Activated gamma-delta T cell treated with anti-CD3 and anti-CD28 coated beads, Interleukin-2, amount 50 U/mL, for 16 hours (primary cell): ENCODE measurements around the gene ATF7IP.
"Not testable (repeated sequence)": the region's sequence is repeated elsewhere in the genome, so short reads cannot be mapped to it uniquely, and the experiment has no call there.

Experiments
- DNase-seq: peaks from one replicate; pipeline ENCODE4 v3.0.0-alpha.2; 2020; ENCODE audit warnings: low read depth

Gene ATF7IP

GRCh38 chr12:14365294-14366208 lies at the start of gene ATF7IP:
ATF7IP (plus strand) TSS chr12:14365682; CDS start chr12:14423916, 58,234 bp downstream.
- peak; percentile 94 for DNase-seq

- no peak for DNase-seq
These were observed 47.9 kb upstream of the ATF7IP start for GRCh38 chr12:14317362-14318146.

DNA sequence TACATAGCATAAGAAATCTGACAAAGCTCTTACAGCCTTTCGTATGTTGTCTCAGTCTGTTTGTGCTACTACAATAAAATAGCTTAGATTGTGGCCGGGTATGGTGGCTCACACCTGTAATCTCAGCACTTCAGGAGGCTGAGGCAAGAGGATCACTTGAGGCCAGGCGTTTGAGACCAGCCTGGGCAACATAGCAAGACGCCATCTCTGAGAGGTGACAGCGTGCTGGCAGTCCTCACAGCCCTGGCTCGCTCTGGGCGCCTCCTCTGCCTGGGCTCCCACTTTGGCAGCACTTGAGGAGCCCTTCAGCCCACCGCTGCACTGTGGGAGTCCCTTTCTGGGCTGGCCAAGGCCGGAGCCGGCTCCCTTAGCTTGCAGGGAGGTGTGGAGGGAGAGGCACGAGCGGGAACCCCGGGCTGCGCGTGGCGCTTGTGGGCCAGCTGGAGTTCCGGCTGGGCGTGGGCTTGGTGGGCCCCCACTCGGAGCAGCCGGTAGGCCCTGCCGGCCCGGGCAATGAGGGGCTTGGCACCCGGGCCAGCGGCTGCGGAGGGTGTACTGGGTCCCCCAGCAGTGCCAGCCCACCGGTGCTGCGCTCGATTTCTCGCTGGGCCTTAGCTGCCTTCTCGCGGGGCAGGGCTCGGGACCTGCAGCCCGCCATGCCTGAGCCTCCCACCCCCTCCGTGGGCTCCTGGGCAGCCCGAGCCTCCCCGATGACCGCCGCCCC lies 45.6 kb upstream of the ATF7IP start:
- not testable (repeated sequence) for DNase-seq

GRCh38 chr12:14322403-14322802 lies 43.1 kb upstream of the ATF7IP start:
- DNase-seq = no peak

DNA sequence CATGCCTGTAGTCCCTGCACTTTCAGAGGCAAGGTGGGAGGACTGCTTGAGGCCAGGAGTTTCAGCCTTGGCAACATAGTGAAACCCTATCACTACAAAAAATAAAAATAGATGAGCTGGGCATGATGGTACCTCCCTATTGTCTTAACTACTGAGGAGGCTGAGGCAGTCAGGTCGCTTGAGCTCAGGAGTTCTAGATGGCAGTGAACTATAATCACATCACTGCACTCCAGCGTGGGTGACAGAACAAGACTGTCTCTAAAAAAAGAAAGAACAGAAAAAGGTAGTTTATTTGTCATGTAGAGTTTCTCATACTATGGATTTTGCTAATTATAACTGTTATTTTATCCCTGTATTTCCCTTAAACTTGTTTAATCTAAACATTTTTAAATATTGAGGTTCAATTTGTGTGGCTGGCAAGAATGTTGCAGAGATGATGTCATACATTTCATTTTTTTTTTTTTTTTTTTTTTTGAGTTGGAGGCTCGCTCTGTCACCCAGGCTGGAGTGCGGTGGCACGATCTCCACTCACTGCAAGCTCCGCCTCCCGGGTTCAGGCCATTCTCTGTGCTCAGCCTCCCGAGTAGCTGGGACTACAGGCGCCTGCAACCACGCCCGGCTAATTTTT lies 39.7 kb upstream of the ATF7IP start:
- DNase-seq = no peak

DNA sequence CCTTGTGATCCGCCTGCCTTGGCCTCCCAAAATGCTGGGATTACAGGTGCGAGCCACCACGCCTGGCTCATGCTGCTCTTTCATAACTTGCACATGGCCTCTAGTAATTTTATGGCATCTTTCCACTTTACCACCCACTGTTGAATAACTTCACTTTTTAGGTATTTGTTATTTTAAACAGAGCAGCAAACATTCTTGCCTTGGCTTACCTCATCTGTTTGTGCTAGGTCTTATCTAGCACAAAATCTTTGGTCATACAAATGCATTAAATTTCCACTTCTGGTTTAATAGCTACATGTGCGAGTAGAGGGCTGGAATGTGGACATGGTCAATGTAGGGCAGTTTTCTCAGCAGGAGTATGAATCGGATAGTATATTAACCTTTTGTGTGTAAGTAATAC lies 38.8 kb upstream of the ATF7IP start:
- DNase-seq = no peak

GRCh38 chr12:14327711-14328110 lies 37.8 kb upstream of the ATF7IP start:
- DNase-seq = no peak

DNA sequence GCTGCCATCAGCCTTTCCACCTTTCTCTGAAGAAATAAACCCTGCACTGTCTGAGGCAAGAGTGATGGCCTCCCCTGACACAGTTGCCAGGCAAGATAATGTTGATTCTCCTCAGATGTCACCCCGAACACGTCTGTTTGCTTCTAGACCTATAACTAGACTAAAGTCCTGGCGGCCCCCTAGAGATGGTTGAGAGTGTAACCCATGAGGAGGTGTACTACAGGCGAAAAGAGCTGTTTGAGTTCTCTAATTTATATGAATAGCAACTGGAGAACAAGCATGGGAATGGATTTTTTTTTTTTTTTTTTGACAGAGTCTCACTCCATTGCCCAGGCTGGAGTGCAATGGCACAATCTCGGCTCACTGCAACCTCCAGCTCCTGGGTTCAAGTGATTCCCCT lies 33.0 kb upstream of the ATF7IP start:
- DNase-seq = no peak

- DNase-seq = no peak
These were observed 25.1 kb upstream of the ATF7IP start for GRCh38 chr12:14340371-14340770.

DNA sequence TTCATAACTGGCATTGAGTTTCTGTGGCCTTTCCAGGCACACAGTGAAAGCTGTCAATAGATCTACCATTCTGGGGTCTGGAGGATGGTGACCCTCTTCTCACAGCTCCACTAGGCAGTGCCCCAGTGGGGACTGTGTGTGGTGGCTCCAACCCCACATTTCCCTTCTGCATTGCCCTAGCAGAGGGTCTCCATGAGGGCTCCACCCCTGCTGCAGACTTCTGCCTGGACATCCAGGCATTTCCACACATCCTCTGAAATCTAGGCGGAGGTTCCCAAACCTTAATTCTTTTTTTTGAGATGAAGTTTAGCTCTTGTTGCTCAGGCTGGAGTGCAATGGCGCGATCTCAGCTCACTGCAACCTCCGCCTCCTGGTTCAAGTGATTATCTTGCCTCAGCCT lies 14.0 kb upstream of the ATF7IP start:
- DNase-seq = not testable (repeated sequence)

- DNase-seq = not testable (repeated sequence)
These were observed 13.4 kb upstream of the ATF7IP start for GRCh38 chr12:14352066-14352465.

GRCh38 chr12:14354665-14355064 lies 10.8 kb upstream of the ATF7IP start:
- not testable (repeated sequence) for DNase-seq

DNA sequence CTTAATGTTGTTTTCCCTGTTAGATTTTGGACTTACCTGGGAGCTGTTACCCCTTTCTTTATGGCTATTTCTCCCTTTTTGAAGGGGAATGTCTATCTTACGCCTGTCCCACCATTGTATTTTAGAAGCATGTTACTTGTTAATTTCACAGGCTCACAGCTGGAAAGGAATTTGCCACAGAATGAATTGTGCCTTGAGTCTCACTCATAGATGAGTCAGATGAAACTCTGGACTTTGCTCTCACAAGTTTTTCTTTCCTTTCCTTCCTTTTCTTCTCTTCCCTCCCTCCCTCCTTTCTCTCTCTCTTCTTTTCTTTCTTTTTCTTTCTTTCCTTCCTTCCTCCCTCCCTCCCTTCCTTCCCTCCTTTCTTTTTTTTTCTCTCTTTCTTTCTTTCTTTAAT lies 9.3 kb upstream of the ATF7IP start:
- no peak for DNase-seq

- DNase-seq = no peak
These were observed 8.0 kb upstream of the ATF7IP start for GRCh38 chr12:14357486-14357885.

DNA sequence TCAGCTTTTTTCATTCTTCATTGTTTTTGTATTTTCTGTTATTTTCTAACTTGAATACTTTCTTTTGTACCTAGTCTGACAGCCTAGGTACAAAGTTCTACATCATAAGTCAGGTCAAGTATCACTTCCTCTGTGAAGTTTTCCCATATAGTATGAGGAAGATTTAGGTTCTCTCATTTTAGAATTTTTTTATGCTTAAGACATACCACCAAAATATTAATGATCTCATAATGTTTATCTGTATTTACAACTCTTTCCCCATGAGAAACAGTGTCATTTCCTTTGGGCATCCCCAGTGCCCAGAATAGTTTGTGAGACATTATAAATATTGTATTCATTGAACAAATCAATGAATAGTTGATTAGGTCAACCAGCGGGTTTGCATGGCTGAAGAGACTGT lies 3.1 kb upstream of the ATF7IP start:
- no peak for DNase-seq

GRCh38 chr12:14364583-14365271 lies 755 bp upstream of the ATF7IP start:
- no peak for DNase-seq

DNA sequence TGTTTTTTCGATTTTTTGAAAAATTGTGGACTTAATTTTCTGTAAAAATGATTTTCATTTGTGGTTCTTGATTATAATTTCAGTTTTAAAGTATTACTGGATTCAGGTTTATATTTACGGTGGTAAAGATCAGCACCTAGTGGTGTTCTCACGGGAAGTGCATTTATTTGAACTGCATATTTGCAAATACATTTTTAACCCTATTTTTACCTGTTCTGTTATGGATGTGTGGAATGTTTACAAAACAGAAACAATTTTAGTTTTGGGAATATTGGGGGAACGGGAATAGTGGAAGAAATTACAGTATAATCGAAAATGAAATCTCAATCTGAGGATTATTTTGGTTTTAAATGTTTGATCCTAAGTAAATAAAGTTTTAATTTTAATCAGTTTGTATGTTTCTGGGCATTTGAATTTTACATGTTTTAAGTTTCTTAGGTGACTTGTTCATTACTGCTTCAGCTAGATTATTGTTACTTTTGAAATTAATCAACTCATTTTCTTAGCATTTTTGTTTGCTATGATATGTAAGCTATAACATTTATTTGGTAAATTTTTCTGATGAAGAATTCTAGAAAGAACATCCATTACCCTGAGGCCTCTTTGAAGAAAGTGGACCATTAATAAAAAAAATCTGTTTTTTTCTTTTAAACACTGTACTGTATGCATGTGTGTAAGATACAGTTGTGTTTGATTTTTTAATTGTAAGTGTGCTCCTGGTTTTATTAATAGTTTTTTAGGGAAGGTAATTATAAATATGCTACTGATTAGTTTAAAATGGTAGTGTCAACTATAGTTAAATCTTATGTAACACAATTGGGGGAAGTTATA lies 942 bp downstream of the ATF7IP start:
- no peak for DNase-seq

GRCh38 chr12:14367040-14367661 lies 1.7 kb downstream of the ATF7IP start:
- no peak for DNase-seq

- no peak for DNase-seq
These were observed 3.8 kb downstream of the ATF7IP start for GRCh38 chr12:14369311-14369710.

DNA sequence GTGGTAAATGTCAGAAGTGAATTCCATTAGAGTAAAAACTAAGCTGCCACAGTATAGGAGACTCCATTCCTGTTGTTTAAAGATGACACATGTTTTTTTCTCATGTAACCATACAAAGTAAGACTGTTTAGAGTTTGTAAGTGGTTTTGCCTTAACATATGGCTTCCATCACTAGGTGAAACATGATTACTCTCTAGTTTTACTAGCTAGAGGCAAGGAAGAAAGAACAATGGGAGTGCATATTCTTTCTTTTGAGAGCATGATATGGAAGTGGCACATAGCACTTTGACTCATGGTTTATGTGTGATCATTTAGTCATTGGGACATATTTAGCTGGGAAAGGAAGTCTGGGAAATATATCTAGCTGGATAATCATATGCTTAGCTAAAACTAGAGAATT lies 7.7 kb downstream of the ATF7IP start:
- no peak for DNase-seq
